Measurements from ENCODE around the gene GORASP2.

GORASP2 gene

GRCh38 chr2:170924969-170925368, 4.1 kb upstream of the GORASP2 start:
- no peak for DNase-seq

- DNase-seq: no peak
Observed at GRCh38 chr2:170925923-170926322, 3.1 kb upstream of the GORASP2 start.

GRCh38 chr2:170926743-170927297, 2.2 kb upstream of the GORASP2 start:
- no peak for DNase-seq

- DNase-seq: no peak
Observed at GRCh38 chr2:170928036-170928823, 823 bp upstream of the GORASP2 start.

GRCh38 chr2:170929686-170930050, 615 bp downstream of the GORASP2 start:
- DNase-seq: peak; percentile 26

- DNase-seq: peak; percentile 41
Observed at GRCh38 chr2:170930131-170930990, 1.3 kb downstream of the GORASP2 start.

GRCh38 chr2:170930991-170931266, 1.9 kb downstream of the GORASP2 start:
- no peak for DNase-seq

- DNase-seq: no peak
Observed at GRCh38 chr2:170932166-170932565, 3.1 kb downstream of the GORASP2 start.

- DNase-seq: no peak
Observed at GRCh38 chr2:170932948-170933347, 3.9 kb downstream of the GORASP2 start.

GRCh38 chr2:170937709-170938379, 8.8 kb downstream of the GORASP2 start:
- no peak for DNase-seq

GRCh38 chr2:170940066-170940465, 11.0 kb downstream of the GORASP2 start:
- DNase-seq: no peak

- no peak for DNase-seq
Observed at GRCh38 chr2:170942615-170943014, 13.6 kb downstream of the GORASP2 start.

GRCh38 chr2:170943041-170943440, 14.0 kb downstream of the GORASP2 start:
- DNase-seq: no peak

GRCh38 chr2:170943596-170943995, 14.5 kb downstream of the GORASP2 start:
- DNase-seq: no peak

GRCh38 chr2:170944545-170944944, 15.5 kb downstream of the GORASP2 start:
- DNase-seq: no peak

- no peak for DNase-seq
Observed at GRCh38 chr2:170949415-170949814, 20.4 kb downstream of the GORASP2 start.

- no peak for DNase-seq
Observed at GRCh38 chr2:170950221-170950761, 21.2 kb downstream of the GORASP2 start.

GRCh38 chr2:170953941-170954340, 24.9 kb downstream of the GORASP2 start:
- DNase-seq: no peak

GRCh38 chr2:170963386-170963785, 34.3 kb downstream of the GORASP2 start:
- DNase-seq: no peak

GRCh38 chr2:170965446-170966225, 36.6 kb downstream of the GORASP2 start:
- no peak for DNase-seq

GRCh38 chr2:170966648-170967396, 37.8 kb downstream of the GORASP2 start:
- DNase-seq: no peak
